Kidney (tissue), 14 donors: ENCODE data around the gene CT45A1. TPM values are rescaled to one million over a fixed set of nuclear protein-coding genes. Genes with fewer than 3 reads are reported as not detected.
A peak's percentile ranks its signal among the peaks of the same experiment; 100 is the strongest.
"Not testable (repeated sequence)": the region's sequence is repeated elsewhere in the genome, so short reads cannot be mapped to it uniquely, and the experiment has no call there.

Experiments
- DNase-seq, 5 donors: peaks; one replicate each; pipeline ENCODE4 v3.0.0-alpha.2; 2013 to 2020
- FAIRE-seq: peaks from 2 replicates; lab custom pipeline; 2012; peaks lifted over from hg19 to GRCh38; lab: Jason Lieb, UNC
- H3K27ac ChIP-seq, 2 donors: one replicate each; pipeline ENCODE4 v1.7.0; 2013; ENCODE audit warnings: low read depth in 2 of 2, low read length in 2 of 2, inconsistent platforms in 1 of 2
- H3K27me3 ChIP-seq: one replicate; pipeline ENCODE4 v1.7.1; 2013; ENCODE audit warnings: low read length, inconsistent platforms; ENCODE audit not compliant: control insufficient read depth, insufficient read depth
- H3K36me3 ChIP-seq, 3 donors: one replicate each; pipeline versions ENCODE4 v1.7.0 to v1.7.1; 2013; ENCODE audit warnings: low read length in 3 of 3, control low read depth in 1 of 3, inconsistent platforms in 1 of 3; ENCODE audit not compliant: insufficient read depth in 3 of 3, control insufficient read depth in 2 of 3
- H3K4me1 ChIP-seq, 3 donors: one replicate each; pipeline versions ENCODE4 v1.7.0 to v1.7.1; 2013; ENCODE audit warnings: low read length in 3 of 3, inconsistent platforms in 1 of 3, low read depth in 1 of 3; ENCODE audit not compliant: control insufficient read depth in 2 of 3, insufficient read depth in 2 of 3
- H3K4me3 ChIP-seq, 3 donors: one replicate each; pipeline versions ENCODE4 v1.7.0 to v1.8.1; 2013; ENCODE audit warnings: low read length in 3 of 3, control low read depth in 1 of 3, inconsistent platforms in 1 of 3
- H3K9ac ChIP-seq, 3 donors: one replicate each; pipeline versions ENCODE4 v1.7.0 to v1.7.1; 2013; ENCODE audit warnings: low read length in 3 of 3, control low read depth in 1 of 3, inconsistent platforms in 1 of 3
- H3K9me3 ChIP-seq, 3 donors: one replicate each; pipeline versions ENCODE4 v1.7.0 to v1.7.1; 2013; ENCODE audit warnings: low read length in 3 of 3, control low read depth in 1 of 3, inconsistent platforms in 1 of 3; ENCODE audit not compliant: control insufficient read depth in 2 of 3, insufficient read depth in 1 of 3
- intact Hi-C: fragments of 100-400 bp; cut with DNase I; formaldehyde crosslinking; loops from one replicate; pipeline ENCODE4 v1.11.1; 2022
- polyA plus RNA-seq: library from polyadenylated mRNA; stranded (reverse); fragments of 350-450 nt; fragmentation: Illumina TruSeq; extraction: RNeasy Lipid Tissue Mini Kit (QIAGEN cat#74804); gene quantifications from one replicate; pipeline ENCODE4 v1.2.3, GENCODE V29; 2014; ENCODE audit warnings: low read depth, low replicate concordance; ENCODE audit not compliant: insufficient read depth
- total RNA-seq: library from RNA; stranded (reverse); fragmentation: NEBNext Ultra II Directional; extraction: Animal tissue kit (Norgen Biotek cat#: 25700); gene quantifications from one replicate; pipeline ENCODE4 v1.2.1, GENCODE V29; 2021
- TF ChIP-seq, protein P1 (sequence below): IDR thresholded peaks from 3 replicates; pipeline ENCODE4 v1.5.1; 2012; ENCODE audit warnings: mild to moderate bottlenecking, moderate library complexity, borderline replicate concordance; ENCODE audit not compliant: insufficient read depth; ENCODE audit errors: extremely low read depth
- donor health status: control.
- donor health status: control.
- donor health status: control.
- donor health status: control.
- donor health status: control.
- donor health status: DM: yes; HTN: yes; CAD: no.
- donor health status: Normal renal cell carcinoma (clear cell type).

CT45A1 gene
- total and polyA plus RNA-seq, 2 donors from 2014 or later = not detected

GRCh38 chrX:135737366-135738071 lies 24.1 kb downstream of the CT45A1 start:
- H3K36me3 ChIP-seq = no peaks in the 10 kb centered on the region
- no peak for FAIRE-seq
- no peak overlapping the region for H3K9ac ChIP-seq
- H3K27ac ChIP-seq = no peak overlapping the region
- TF ChIP-seq, protein P1, sequence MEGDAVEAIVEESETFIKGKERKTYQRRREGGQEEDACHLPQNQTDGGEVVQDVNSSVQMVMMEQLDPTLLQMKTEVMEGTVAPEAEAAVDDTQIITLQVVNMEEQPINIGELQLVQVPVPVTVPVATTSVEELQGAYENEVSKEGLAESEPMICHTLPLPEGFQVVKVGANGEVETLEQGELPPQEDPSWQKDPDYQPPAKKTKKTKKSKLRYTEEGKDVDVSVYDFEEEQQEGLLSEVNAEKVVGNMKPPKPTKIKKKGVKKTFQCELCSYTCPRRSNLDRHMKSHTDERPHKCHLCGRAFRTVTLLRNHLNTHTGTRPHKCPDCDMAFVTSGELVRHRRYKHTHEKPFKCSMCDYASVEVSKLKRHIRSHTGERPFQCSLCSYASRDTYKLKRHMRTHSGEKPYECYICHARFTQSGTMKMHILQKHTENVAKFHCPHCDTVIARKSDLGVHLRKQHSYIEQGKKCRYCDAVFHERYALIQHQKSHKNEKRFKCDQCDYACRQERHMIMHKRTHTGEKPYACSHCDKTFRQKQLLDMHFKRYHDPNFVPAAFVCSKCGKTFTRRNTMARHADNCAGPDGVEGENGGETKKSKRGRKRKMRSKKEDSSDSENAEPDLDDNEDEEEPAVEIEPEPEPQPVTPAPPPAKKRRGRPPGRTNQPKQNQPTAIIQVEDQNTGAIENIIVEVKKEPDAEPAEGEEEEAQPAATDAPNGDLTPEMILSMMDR = no peak
- H3K4me3 ChIP-seq = no peak overlapping the region
- intact Hi-C loops = no loop called here
- no peaks in the 10 kb centered on the region for H3K9me3 ChIP-seq
- no peaks in the 10 kb centered on the region for H3K4me1 ChIP-seq
- no peaks in the 10 kb centered on the region for H3K27me3 ChIP-seq
- DNase-seq = peak in 2 of 5 donors; percentile 11 to 18

GRCh38 chrX:135740681-135741149 lies 27.3 kb downstream of the CT45A1 start:
- intact Hi-C loops = no loop called here
- H3K27me3 ChIP-seq = no peaks in the 10 kb centered on the region
- no peaks in the 10 kb centered on the region for H3K9me3 ChIP-seq
- no peaks in the 10 kb centered on the region for H3K4me1 ChIP-seq
- no peak overlapping the region for H3K9ac ChIP-seq
- DNase-seq (peak in 2 of 5 donors; percentile 9 to 24), FAIRE-seq (no peak)
- no peak overlapping the region for H3K27ac ChIP-seq
- no peaks in the 10 kb centered on the region for H3K36me3 ChIP-seq
- TF ChIP-seq, protein P1 = no peak
- H3K4me3 ChIP-seq = no peak overlapping the region

- FAIRE-seq = no peak
- H3K36me3 ChIP-seq = no peaks in the 10 kb centered on the region
- H3K9me3 ChIP-seq = no peaks in the 10 kb centered on the region
- no peak overlapping the region for H3K27ac ChIP-seq
- no peak overlapping the region for H3K9ac ChIP-seq
- intact Hi-C loops = no loop called here
- no peaks in the 10 kb centered on the region for H3K4me1 ChIP-seq
- H3K27me3 ChIP-seq = no peaks in the 10 kb centered on the region
- DNase-seq = peak in 1 of 5 donors; percentile 41
- TF ChIP-seq, protein P1 = no peak
- H3K4me3 ChIP-seq = no peak overlapping the region
Measured at GRCh38 chrX:135741192-135741715, 27.8 kb downstream of the CT45A1 start.

DNA sequence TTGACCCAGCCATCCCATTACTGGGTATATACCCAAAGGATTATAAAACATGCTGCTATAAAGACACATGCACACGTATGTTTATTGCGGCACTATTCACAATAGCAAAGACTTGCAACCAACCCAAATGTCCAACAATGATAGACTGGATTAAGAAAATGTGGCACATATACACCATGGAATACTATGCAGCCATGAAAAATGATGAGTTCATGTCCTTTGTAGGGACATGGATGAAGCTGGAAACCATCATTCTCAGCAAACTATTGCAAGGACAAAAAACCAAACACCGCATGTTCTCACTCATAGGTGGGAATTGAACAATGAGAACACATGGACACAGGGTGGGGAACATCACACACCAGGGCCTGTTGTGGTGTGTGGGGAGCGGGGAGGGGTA lies 31.3 kb downstream of the CT45A1 start:
- H3K27ac ChIP-seq, H3K27me3 ChIP-seq, H3K36me3 ChIP-seq, H3K4me3 ChIP-seq, H3K9me3 ChIP-seq, intact Hi-C loops, H3K9ac ChIP-seq, H3K4me1 ChIP-seq, FAIRE-seq: not testable (repeated sequence)
- peak in 1 of 5 donors; percentile 5 for DNase-seq

- FAIRE-seq, intact Hi-C loops, H3K27me3 ChIP-seq, H3K27ac ChIP-seq, H3K36me3 ChIP-seq, H3K4me1 ChIP-seq, H3K9me3 ChIP-seq, DNase-seq, H3K4me3 ChIP-seq, H3K9ac ChIP-seq: not testable (repeated sequence)
Measured at GRCh38 chrX:135768091-135768490, 54.7 kb downstream of the CT45A1 start, which contains the start of gene CT45A3. TSS of gene CT45A3 (minus strand) at chrX:135768191. CDS start at chrX:135764444, 3,747 bp downstream.
